22Rv1 (cell line): ENCODE results near the gene SCAPER.

Source experiments
- ZFX ChIP-seq: fragments of 450-650 bp; IDR thresholded peaks from 2 replicates; pipeline ENCODE4 v1.6.1; 2017; ENCODE audit warnings: antibody characterized with exemption, borderline replicate concordance
- TF ChIP-seq, protein P1 (sequence below): fragments of 450-650 bp; IDR thresholded peaks from 2 replicates; pipeline ENCODE4 v1.5.1; 2017; ENCODE audit warnings: mild to moderate bottlenecking

DNA sequence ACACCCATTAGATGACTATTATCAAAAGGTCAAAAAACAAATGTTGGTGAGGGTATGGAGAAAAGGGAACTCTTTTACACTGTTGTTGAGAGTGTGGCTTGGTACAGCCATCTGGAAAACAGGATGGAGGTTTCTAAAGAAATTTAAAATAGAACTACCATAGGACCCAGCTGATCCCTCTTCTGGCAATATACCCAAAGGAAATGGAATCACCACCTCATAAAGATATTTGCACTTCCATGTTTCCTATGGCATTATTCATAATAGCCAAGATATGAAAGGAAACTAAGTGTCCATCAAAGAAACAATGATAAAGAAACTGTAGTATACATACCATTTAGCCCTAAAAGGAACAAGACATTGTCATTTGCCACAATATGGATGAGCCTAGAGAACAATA, 186.3 kb downstream of the SCAPER start:
- TF ChIP-seq, protein P1, sequence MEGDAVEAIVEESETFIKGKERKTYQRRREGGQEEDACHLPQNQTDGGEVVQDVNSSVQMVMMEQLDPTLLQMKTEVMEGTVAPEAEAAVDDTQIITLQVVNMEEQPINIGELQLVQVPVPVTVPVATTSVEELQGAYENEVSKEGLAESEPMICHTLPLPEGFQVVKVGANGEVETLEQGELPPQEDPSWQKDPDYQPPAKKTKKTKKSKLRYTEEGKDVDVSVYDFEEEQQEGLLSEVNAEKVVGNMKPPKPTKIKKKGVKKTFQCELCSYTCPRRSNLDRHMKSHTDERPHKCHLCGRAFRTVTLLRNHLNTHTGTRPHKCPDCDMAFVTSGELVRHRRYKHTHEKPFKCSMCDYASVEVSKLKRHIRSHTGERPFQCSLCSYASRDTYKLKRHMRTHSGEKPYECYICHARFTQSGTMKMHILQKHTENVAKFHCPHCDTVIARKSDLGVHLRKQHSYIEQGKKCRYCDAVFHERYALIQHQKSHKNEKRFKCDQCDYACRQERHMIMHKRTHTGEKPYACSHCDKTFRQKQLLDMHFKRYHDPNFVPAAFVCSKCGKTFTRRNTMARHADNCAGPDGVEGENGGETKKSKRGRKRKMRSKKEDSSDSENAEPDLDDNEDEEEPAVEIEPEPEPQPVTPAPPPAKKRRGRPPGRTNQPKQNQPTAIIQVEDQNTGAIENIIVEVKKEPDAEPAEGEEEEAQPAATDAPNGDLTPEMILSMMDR = no peak
- TF ChIP-seq ZFX = no peak
